DMS153 (cell line): ENCODE measurements around the gene RARB.

Experiments used
- DNase-seq: peaks from one replicate; lab custom pipeline; 2025; lab: John Stamatoyannopoulos, UW

Gene RARB

DNA sequence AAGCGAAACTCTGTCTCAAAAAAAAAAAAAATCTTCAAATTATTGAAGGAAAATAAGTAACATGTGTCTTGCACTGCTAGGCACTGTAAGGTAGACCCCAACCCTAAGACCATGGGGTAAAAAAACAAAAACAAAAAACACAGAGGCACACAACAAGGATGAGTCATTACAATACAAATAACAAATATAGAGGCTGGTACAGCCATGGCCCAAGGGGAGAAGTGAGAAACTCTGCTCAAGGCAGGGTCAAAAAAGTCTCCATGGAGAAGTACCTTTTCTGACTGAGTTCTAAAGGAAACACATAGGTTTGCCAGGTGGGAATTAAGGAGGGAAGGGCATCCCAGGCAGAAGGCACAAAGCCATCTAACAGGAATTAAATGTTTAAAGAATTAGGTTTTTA, 182.1 kb downstream of the RARB start:
- no peak for DNase-seq

- no peak for DNase-seq
Measured at GRCh38 chr3:25610779-25611178, 182.7 kb downstream of the RARB start.

GRCh38 chr3:25611193-25611592, 183.1 kb downstream of the RARB start:
- no peak for DNase-seq

DNA sequence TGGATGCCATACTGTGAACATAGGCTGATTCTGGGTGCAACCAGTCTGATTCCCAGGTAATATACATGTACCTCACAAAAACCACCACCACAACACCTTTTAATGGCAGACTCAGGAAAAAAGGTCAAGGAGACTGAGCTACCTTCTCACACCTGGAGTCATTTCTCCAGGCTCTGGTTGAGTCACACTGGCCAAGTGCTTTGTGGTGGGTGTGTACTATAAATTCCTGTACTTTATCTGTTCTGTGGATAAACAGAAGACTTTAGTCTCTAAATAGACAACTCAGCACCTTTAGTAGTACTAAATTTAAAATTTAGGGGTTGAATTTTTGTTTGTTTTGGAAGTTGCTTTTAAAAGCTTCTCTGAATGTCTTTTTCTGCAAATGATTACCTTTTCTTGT, 190.0 kb downstream of the RARB start:
- DNase-seq, result no peak

DNA sequence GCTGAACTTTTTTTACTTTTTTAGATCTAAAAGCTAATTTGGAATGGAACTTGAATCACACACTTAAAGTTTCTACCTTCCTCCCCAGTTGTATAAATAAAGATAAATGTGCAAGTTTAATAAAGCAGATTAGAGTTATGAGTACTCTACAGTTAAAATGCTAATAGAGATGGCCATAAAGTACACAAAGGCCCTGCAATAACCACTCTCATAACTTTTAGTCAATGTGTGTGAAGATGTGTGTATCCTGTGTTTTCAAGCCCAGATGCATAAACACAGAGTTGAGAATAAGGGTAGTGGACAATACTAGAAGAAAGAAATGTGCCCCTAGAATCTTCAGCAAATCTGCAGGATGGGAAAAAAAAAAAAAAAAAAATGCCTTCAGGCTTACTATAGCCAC, 191.3 kb downstream of the RARB start:
- no peak for DNase-seq

DNA sequence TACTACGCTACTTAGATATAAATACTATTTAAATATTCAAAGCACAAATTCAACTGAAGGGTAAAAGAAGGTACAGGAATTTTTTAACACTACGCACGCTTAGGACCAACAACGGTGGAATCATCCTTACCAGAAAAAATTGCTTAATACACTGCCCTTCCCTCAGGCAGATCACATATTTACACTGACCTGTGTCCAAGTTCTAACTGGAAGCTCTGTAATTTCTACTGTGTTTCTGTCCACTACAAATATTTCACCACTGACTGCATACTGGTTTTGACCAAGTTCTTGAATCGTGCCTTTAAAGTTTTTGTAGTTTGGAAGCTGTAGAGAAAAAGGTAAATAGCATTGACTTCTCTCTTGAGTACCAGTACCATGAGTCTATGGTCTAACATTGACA, 192.4 kb downstream of the RARB start:
- DNase-seq, result no peak

GRCh38 chr3:25621087-25621486, 193.0 kb downstream of the RARB start:
- no peak for DNase-seq

DNA sequence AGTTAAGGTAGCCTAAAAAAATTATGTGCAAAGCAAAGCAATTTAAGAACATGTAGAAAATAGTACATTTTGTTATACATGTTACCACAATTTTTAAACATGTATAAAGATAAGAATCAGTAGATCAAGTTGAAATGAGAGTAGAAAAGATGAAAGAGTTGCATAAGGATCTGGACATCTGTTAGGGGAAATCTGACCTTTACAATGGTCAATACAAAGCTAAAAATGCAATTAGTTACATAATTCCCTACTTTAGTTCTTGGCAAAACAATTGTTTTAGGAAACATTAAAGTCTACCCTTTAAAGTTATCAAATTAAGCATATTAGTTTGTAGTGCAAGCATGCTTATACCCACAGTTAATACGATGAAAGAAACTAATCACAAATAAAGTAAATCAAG, 203.9 kb downstream of the RARB start:
- DNase-seq, result no peak

DNA sequence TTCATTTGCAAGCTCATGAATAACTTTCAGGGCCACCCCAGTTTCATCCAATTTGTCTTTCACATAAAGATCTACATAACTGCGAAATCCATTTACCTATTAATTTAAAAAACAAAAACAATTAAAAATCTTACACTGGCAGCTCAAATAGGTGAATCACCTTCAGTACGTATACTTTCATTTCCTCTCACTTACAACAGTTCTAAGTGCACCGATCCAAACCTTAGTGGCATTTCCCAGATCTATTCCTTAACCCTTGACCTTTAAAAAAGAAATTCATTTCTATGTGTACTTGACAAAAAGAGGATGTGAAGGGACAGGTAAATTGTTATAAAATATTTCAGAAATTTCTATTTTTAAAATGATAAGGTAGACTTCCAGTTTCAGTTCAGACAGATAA, 205.9 kb downstream of the RARB start:
- no peak for DNase-seq

DNA sequence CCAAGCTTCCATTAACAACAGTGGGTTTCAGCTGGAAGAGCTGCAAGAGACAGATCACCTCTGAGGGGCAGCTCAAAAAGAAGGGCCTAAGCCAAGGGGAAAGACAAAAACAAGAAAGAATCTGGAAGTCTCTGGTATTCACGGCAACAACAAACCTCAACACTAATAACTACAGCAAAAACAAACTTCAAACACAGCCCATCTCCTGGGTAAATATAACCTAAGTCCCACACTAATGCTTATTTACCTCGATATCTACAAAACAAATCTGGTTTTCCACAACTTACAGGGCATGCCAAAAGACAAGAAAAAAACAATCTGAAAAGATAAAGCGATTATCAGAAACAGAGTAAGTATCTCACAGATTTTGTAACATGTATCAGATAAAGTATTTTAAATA, 207.0 kb downstream of the RARB start:
- no peak for DNase-seq
